Measurements from ENCODE around the gene NPFFR2. TPM values are rescaled to one million over a fixed set of nuclear protein-coding genes. Genes with fewer than 3 reads are reported as not detected.

The NPFFR2 gene
- total and polyA plus RNA-seq, 2 experiments from 2014 or later: 0.28 to 2.9 TPM

DNA sequence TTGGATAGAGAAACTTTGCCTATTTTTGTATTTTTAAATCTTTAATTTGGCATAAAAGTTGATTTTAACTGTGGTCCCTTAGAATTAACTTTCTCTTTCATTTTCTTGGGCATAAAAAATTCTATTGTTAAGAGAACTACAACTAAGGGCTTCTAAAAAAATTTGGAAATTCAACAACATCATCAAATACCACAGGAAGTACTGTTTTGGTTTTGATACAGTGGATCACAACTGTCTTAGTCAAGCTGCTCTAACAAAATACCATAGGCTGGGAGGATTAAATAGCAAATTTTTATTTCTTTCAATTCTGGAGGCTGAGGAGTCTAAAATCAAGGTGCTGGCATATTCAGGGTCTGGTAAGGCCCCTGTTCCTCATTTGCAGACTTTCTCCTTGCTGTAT lies 19.9 kb upstream of the NPFFR2 start (continued):
- TF ChIP-seq, protein P1, sequence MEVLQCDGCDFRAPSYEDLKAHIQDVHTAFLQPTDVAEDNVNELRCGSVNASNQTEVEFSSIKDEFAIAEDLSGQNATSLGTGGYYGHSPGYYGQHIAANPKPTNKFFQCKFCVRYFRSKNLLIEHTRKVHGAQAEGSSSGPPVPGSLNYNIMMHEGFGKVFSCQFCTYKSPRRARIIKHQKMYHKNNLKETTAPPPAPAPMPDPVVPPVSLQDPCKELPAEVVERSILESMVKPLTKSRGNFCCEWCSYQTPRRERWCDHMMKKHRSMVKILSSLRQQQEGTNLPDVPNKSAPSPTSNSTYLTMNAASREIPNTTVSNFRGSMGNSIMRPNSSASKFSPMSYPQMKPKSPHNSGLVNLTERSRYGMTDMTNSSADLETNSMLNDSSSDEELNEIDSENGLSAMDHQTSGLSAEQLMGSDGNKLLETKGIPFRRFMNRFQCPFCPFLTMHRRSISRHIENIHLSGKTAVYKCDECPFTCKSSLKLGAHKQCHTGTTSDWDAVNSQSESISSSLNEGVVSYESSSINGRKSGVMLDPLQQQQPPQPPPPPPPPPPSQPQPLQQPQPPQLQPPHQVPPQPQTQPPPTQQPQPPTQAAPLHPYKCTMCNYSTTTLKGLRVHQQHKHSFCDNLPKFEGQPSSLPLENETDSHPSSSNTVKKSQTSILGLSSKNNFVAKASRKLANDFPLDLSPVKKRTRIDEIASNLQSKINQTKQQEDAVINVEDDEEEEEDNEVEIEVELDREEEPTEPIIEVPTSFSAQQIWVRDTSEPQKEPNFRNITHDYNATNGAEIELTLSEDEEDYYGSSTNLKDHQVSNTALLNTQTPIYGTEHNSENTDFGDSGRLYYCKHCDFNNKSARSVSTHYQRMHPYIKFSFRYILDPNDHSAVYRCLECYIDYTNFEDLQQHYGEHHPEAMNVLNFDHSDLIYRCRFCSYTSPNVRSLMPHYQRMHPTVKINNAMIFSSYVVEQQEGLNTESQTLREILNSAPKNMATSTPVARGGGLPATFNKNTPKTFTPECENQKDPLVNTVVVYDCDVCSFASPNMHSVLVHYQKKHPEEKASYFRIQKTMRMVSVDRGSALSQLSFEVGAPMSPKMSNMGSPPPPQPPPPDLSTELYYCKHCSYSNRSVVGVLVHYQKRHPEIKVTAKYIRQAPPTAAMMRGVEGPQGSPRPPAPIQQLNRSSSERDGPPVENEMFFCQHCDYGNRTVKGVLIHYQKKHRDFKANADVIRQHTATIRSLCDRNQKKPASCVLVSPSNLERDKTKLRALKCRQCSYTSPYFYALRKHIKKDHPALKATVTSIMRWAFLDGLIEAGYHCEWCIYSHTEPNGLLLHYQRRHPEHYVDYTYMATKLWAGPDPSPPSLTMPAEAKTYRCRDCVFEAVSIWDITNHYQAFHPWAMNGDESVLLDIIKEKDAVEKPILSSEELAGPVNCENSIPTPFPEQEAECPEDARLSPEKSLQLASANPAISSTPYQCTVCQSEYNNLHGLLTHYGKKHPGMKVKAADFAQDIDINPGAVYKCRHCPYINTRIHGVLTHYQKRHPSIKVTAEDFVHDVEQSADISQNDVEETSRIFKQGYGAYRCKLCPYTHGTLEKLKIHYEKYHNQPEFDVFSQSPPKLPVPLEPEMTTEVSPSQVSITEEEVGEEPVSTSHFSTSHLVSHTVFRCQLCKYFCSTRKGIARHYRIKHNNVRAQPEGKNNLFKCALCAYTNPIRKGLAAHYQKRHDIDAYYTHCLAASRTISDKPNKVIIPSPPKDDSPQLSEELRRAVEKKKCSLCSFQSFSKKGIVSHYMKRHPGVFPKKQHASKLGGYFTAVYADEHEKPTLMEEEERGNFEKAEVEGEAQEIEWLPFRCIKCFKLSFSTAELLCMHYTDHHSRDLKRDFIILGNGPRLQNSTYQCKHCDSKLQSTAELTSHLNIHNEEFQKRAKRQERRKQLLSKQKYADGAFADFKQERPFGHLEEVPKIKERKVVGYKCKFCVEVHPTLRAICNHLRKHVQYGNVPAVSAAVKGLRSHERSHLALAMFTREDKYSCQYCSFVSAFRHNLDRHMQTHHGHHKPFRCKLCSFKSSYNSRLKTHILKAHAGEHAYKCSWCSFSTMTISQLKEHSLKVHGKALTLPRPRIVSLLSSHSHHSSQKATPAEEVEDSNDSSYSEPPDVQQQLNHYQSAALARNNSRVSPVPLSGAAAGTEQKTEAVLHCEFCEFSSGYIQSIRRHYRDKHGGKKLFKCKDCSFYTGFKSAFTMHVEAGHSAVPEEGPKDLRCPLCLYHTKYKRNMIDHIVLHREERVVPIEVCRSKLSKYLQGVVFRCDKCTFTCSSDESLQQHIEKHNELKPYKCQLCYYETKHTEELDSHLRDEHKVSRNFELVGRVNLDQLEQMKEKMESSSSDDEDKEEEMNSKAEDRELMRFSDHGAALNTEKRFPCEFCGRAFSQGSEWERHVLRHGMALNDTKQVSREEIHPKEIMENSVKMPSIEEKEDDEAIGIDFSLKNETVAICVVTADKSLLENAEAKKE (CRISPR knock-in tag; IDR thresholded peaks at IDR 0.05): no peak
- TF ChIP-seq, protein P2, sequence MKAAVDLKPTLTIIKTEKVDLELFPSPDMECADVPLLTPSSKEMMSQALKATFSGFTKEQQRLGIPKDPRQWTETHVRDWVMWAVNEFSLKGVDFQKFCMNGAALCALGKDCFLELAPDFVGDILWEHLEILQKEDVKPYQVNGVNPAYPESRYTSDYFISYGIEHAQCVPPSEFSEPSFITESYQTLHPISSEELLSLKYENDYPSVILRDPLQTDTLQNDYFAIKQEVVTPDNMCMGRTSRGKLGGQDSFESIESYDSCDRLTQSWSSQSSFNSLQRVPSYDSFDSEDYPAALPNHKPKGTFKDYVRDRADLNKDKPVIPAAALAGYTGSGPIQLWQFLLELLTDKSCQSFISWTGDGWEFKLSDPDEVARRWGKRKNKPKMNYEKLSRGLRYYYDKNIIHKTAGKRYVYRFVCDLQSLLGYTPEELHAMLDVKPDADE (IDR thresholded peaks at IDR 0.05): no peak
- TF ChIP-seq JUNB (IDR thresholded peaks at IDR 0.05; ENCODE audit: unreplicated experiment): no peak
- TF ChIP-seq CREB1 (CRISPR knock-in tag; IDR thresholded peaks at IDR 0.05; ENCODE audit: low read depth): no peak
- no peak for TF ChIP-seq ZNF114 (CRISPR knock-in tag; IDR thresholded peaks at IDR 0.05)

- no peaks in the 10 kb centered on the region for H3K79me2 ChIP-seq (replicated peaks; ENCODE audit: insufficient read depth)
- Mint-ChIP-seq H3K9me3 (no peaks in the 10 kb centered on the region; the same call in 2 of the 3 replicates), H3K4me1 (no peaks in the 10 kb centered on the region), H3K27ac (no peak overlapping the region), H3K36me3 (ENCODE audit: low read depth) (no peaks in the 10 kb centered on the region), H3K4me3 (no peak overlapping the region), H3K27me3 (ENCODE audit: insufficient read depth, low read depth, poor library complexity) (no peaks in the 10 kb centered on the region)
- H3K27me3 ChIP-seq (ENCODE audit: insufficient read depth): no peaks in the 10 kb centered on the region
- no peak overlapping the region for H3K4me3 ChIP-seq
- ATAC-seq (no peak), DNase-seq (ENCODE audit: low spot score) (no peak)
- H2AFZ ChIP-seq: no peak overlapping the region
- no peak overlapping the region for H3K27ac ChIP-seq (ENCODE audit: low read depth)
- no peaks in the 10 kb centered on the region for H3F3A ChIP-seq (replicated peaks; ENCODE audit: low read depth)
- H3K9me2 ChIP-seq (ENCODE audit: insufficient read depth): no peaks in the 10 kb centered on the region
- no peak overlapping the region for H3K4me2 ChIP-seq
- no peaks in the 10 kb centered on the region for H3K36me3 ChIP-seq (ENCODE audit: insufficient read depth)
- H4K20me1 ChIP-seq (replicated peaks; ENCODE audit: insufficient read depth): no peaks in the 10 kb centered on the region
- no peaks in the 10 kb centered on the region for H3K4me1 ChIP-seq (ENCODE audit: insufficient read depth)
- TF ChIP-seq ZNF114 (CRISPR knock-in tag; IDR thresholded peaks at IDR 0.05) (no peak), CREB1 (CRISPR knock-in tag; IDR thresholded peaks at IDR 0.05; ENCODE audit: low read depth) (no peak)
- TF ChIP-seq, protein P2 (IDR thresholded peaks at IDR 0.05): no peak
- TF ChIP-seq, protein P1 (CRISPR knock-in tag; IDR thresholded peaks at IDR 0.05): no peak
These were observed 15.8 kb upstream of the NPFFR2 start for GRCh38 chr4:72016011-72016410.

All from GM23338 (cell line).